COR-L47 (cell line): ENCODE measurements around the gene FOXO1.
"Not testable (repeated sequence)": the region's sequence is repeated elsewhere in the genome, so short reads cannot be mapped to it uniquely, and the experiment has no call there.

ENCODE experiments used
- DNase-seq: peaks from one replicate; lab custom pipeline; 2025; lab: John Stamatoyannopoulos, UW

The FOXO1 gene

GRCh38 chr13:40666933-40667621 lies 636 bp upstream of the FOXO1 start:
- no peak for DNase-seq

- DNase-seq: no peak
Observed at GRCh38 chr13:40665126-40666044, 1.1 kb downstream of the FOXO1 start.

- no peak for DNase-seq
Observed at GRCh38 chr13:40664350-40665125, 1.9 kb downstream of the FOXO1 start.

GRCh38 chr13:40664100-40664349 lies 2.4 kb downstream of the FOXO1 start:
- not testable (repeated sequence) for DNase-seq

GRCh38 chr13:40662866-40663265 lies 3.6 kb downstream of the FOXO1 start:
- DNase-seq: no peak

GRCh38 chr13:40661875-40662665 lies 4.4 kb downstream of the FOXO1 start:
- no peak for DNase-seq

GRCh38 chr13:40660692-40661091 lies 5.7 kb downstream of the FOXO1 start:
- no peak for DNase-seq

GRCh38 chr13:40660141-40660664 lies 6.2 kb downstream of the FOXO1 start:
- no peak for DNase-seq

GRCh38 chr13:40657951-40658350 lies 8.5 kb downstream of the FOXO1 start:
- no peak for DNase-seq

GRCh38 chr13:40657307-40657706 lies 9.1 kb downstream of the FOXO1 start:
- DNase-seq: no peak

GRCh38 chr13:40656358-40656757 lies 10.1 kb downstream of the FOXO1 start:
- DNase-seq: no peak

- DNase-seq: no peak
Observed at GRCh38 chr13:40653527-40654318, 12.7 kb downstream of the FOXO1 start.

GRCh38 chr13:40652588-40652940 lies 13.9 kb downstream of the FOXO1 start:
- DNase-seq: no peak

GRCh38 chr13:40651866-40652587 lies 14.4 kb downstream of the FOXO1 start:
- DNase-seq: no peak

- DNase-seq: no peak
Observed at GRCh38 chr13:40648841-40649240, 17.6 kb downstream of the FOXO1 start.

- DNase-seq: no peak
Observed at GRCh38 chr13:40648040-40648439, 18.4 kb downstream of the FOXO1 start.

- DNase-seq: no peak
Observed at GRCh38 chr13:40644838-40645604, 21.4 kb downstream of the FOXO1 start.

GRCh38 chr13:40640845-40641458 lies 25.5 kb downstream of the FOXO1 start:
- DNase-seq: no peak

GRCh38 chr13:40640202-40640601 lies 26.2 kb downstream of the FOXO1 start:
- no peak for DNase-seq
